ENCODE data around the gene CPPED1.
"Not testable (repeated sequence)": the region's sequence is repeated elsewhere in the genome, so short reads cannot be mapped to it uniquely, and the experiment has no call there.

CPPED1 gene

DNA sequence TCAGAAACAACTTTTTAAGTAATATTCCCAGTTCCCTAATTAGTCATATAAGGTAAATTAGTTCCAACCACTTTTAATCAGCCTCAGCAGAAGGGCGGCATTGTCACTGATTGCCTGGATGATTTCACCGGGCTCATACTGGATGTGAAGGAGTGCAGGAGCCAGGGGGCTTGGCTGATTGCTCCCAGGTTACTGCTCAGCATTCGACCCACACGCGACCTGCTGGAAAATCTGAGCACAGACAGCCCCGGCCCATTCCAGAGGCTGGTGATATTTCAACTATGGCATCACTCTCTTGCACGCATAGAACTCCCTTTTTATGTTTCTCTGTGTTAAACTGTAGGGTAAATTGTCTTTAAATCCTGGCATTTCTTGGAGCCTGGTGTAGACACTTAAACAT lies 34.2 kb downstream of the CPPED1 start:
- Histone ChIP-seq H3K4me1 (ENCODE audit: control insufficient read depth, insufficient read depth, low read length, unreplicated experiment) (no peaks in the 10 kb centered on the region), H3K79me2 (ENCODE audit: control insufficient read depth, insufficient read depth, low read length, unreplicated experiment) (no peaks in the 10 kb centered on the region), H3K4me3 (ENCODE audit: low read depth, low read length) (no peak overlapping the region), H3K36me3 (ENCODE audit: insufficient read depth, low read length) (no peaks in the 10 kb centered on the region), H3K27ac (ENCODE audit: low read depth, low read length) (no peak overlapping the region), H3K27me3 (ENCODE audit: insufficient read depth, low read length) (no peaks in the 10 kb centered on the region), H2AFZ (ENCODE audit: low read length, unreplicated experiment) (no peak overlapping the region)

DNA sequence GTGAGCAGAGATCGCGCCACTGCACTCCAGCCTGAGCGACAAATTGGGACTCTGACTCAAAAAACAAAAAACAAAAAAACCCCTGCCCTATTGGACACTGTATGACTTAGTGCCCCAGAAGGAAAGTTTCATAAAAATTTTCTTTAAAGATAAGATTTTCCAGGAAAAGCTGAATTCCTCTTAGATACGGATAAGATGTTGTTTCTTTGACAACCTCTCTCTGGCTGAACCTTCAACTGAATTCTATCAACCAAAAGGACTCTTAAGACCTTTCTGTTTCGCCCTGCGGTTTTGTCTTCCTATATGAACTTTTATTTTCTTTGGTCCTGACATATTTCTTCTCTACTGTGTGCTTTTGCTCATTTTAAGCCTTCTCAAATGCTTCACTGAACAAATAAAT lies 35.8 kb downstream of the CPPED1 start:
- Histone ChIP-seq H3K27ac (ENCODE audit: low read depth, low read length) (no peak overlapping the region), H3K36me3 (ENCODE audit: insufficient read depth, low read length) (no peaks in the 10 kb centered on the region), H3K4me3 (ENCODE audit: low read depth, low read length) (no peak overlapping the region), H2AFZ (ENCODE audit: low read length, unreplicated experiment) (no peak overlapping the region), H3K4me1 (ENCODE audit: control insufficient read depth, insufficient read depth, low read length, unreplicated experiment) (no peaks in the 10 kb centered on the region), H3K79me2 (ENCODE audit: control insufficient read depth, insufficient read depth, low read length, unreplicated experiment) (no peaks in the 10 kb centered on the region), H3K27me3 (ENCODE audit: insufficient read depth, low read length) (no peaks in the 10 kb centered on the region)

- Histone ChIP-seq H3K36me3 (ENCODE audit: insufficient read depth, low read length) (no peaks in the 10 kb centered on the region), H3K27me3 (ENCODE audit: insufficient read depth, low read length) (no peaks in the 10 kb centered on the region), H3K79me2 (ENCODE audit: control insufficient read depth, insufficient read depth, low read length, unreplicated experiment) (no peaks in the 10 kb centered on the region), H3K27ac (ENCODE audit: low read depth, low read length) (no peak overlapping the region), H3K4me1 (ENCODE audit: control insufficient read depth, insufficient read depth, low read length, unreplicated experiment) (no peaks in the 10 kb centered on the region), H3K4me3 (ENCODE audit: low read depth, low read length) (no peak overlapping the region), H2AFZ (ENCODE audit: low read length, unreplicated experiment) (no peak overlapping the region)
Observed at GRCh38 chr16:12766853-12767252, 36.8 kb downstream of the CPPED1 start.

DNA sequence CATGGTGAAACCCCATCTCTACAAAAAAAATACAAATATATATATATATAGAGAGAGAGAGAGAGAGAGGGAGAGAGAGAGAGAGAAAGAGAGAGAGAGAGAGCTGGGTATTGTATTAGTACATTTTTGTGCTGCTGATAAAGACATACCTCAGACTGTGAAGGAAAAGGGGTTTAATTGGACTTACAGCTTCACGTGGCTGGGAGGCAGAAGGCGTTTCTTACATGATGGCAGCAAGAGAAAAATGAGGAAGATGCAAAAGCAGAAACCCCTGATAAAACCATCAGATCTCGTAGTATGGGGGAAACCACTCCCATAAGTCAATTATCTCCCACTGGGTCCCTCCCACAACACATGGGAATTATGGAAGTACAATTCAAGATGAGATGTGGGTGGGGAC lies 37.5 kb downstream of the CPPED1 start:
- H3K4me1 ChIP-seq (ENCODE audit: control insufficient read depth, insufficient read depth, low read length, unreplicated experiment); H3K4me3 ChIP-seq (ENCODE audit: low read depth, low read length); H3K27me3 ChIP-seq (ENCODE audit: insufficient read depth, low read length); H3K27ac ChIP-seq (ENCODE audit: low read depth, low read length); H2AFZ ChIP-seq (ENCODE audit: low read length, unreplicated experiment); H3K36me3 ChIP-seq (ENCODE audit: insufficient read depth, low read length); H3K79me2 ChIP-seq (ENCODE audit: control insufficient read depth, insufficient read depth, low read length, unreplicated experiment): not testable (repeated sequence)

- H3K36me3 ChIP-seq (ENCODE audit: insufficient read depth, low read length), result no peaks in the 10 kb centered on the region
- no peak overlapping the region for H3K27ac ChIP-seq (ENCODE audit: low read depth, low read length)
- no peak overlapping the region for H3K4me3 ChIP-seq (ENCODE audit: low read depth, low read length)
- no peaks in the 10 kb centered on the region for H3K79me2 ChIP-seq (ENCODE audit: control insufficient read depth, insufficient read depth, low read length, unreplicated experiment)
- H3K27me3 ChIP-seq (ENCODE audit: insufficient read depth, low read length), result no peaks in the 10 kb centered on the region
- no peaks in the 10 kb centered on the region for H3K4me1 ChIP-seq (ENCODE audit: control insufficient read depth, insufficient read depth, low read length, unreplicated experiment)
- no peak overlapping the region for H2AFZ ChIP-seq (ENCODE audit: low read length, unreplicated experiment)
Observed at GRCh38 chr16:12764813-12765488, 38.7 kb downstream of the CPPED1 start.

- Histone ChIP-seq H3K27me3 (ENCODE audit: insufficient read depth, low read length) (no peaks in the 10 kb centered on the region), H2AFZ (ENCODE audit: low read length, unreplicated experiment) (no peak overlapping the region), H3K4me1 (ENCODE audit: control insufficient read depth, insufficient read depth, low read length, unreplicated experiment) (no peaks in the 10 kb centered on the region), H3K4me3 (ENCODE audit: low read depth, low read length) (no peak overlapping the region), H3K36me3 (ENCODE audit: insufficient read depth, low read length) (no peaks in the 10 kb centered on the region), H3K79me2 (ENCODE audit: control insufficient read depth, insufficient read depth, low read length, unreplicated experiment) (no peaks in the 10 kb centered on the region), H3K27ac (ENCODE audit: low read depth, low read length) (no peak overlapping the region)
Observed at GRCh38 chr16:12763517-12763916, 40.2 kb downstream of the CPPED1 start.

- Histone ChIP-seq H3K27ac (ENCODE audit: low read depth, low read length) (no peak overlapping the region), H3K79me2 (ENCODE audit: control insufficient read depth, insufficient read depth, low read length, unreplicated experiment) (no peaks in the 10 kb centered on the region)
Observed at GRCh38 chr16:12760819-12761611, 42.7 kb downstream of the CPPED1 start.

DNA sequence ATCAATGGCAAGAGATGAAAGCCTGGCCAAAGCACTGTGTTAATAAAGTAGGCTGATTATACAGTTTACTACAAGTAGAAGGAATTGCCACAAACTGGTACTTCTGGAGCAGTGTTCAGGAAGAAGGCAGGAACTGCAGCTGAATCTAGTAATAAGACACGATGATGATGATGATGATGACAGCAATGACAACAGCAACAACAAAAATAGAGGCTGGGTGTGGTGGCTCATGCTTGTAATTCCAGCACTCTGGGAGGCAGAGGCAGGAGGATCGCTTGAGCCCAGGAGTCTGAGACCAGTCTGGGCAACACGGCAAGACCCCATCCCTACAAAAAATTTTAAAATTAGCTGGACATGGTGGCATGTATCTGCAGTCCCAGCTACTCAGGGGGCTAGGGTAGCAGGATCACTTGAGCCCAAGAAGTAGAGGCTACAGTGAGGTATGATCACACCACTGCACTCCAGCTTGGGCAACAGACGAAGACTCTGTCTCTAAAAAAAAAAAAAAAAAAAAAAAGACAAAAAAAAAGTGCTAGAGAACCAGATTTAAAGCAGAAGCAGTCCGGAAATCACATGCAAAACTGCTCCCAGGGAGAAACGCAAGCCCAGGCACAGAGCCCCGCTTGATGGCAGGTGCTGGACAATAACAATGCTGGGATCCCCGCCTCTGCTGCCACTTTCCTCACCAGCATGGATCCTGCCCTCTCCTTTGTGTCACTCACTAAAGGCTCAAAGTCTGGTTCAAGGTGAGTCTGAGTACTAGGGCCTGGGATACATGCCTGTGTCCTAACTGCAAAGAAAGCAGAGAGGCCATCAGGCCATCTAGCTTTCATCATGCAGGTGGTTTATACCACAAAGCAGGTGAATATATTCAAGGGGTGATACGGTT lies 44.8 kb downstream of the CPPED1 start:
- no peaks in the 10 kb centered on the region for H3K27me3 ChIP-seq (ENCODE audit: insufficient read depth, low read length)
- H3K4me1 ChIP-seq (ENCODE audit: control insufficient read depth, insufficient read depth, low read length, unreplicated experiment), result peaks cover 6% of the 10 kb centered on the region
- H3K27ac ChIP-seq (ENCODE audit: low read depth, low read length), result no peak overlapping the region
- H3K79me2 ChIP-seq (ENCODE audit: control insufficient read depth, insufficient read depth, low read length, unreplicated experiment), result no peaks in the 10 kb centered on the region
- H3K4me3 ChIP-seq (ENCODE audit: low read depth, low read length), result no peak overlapping the region
- no peaks in the 10 kb centered on the region for H3K36me3 ChIP-seq (ENCODE audit: insufficient read depth, low read length)
- no peak overlapping the region for H2AFZ ChIP-seq (ENCODE audit: low read length, unreplicated experiment)

More at GRCh38 chr16:12760819-12761611, 42.7 kb downstream of the CPPED1 start:
- Histone ChIP-seq H3K36me3 (ENCODE audit: insufficient read depth, low read length) (no peaks in the 10 kb centered on the region), H3K4me3 (ENCODE audit: low read depth, low read length) (no peak overlapping the region), H3K27me3 (ENCODE audit: insufficient read depth, low read length) (no peaks in the 10 kb centered on the region), H3K4me1 (ENCODE audit: control insufficient read depth, insufficient read depth, low read length, unreplicated experiment) (no peaks in the 10 kb centered on the region), H2AFZ (ENCODE audit: low read length, unreplicated experiment) (no peak overlapping the region)

DNA sequence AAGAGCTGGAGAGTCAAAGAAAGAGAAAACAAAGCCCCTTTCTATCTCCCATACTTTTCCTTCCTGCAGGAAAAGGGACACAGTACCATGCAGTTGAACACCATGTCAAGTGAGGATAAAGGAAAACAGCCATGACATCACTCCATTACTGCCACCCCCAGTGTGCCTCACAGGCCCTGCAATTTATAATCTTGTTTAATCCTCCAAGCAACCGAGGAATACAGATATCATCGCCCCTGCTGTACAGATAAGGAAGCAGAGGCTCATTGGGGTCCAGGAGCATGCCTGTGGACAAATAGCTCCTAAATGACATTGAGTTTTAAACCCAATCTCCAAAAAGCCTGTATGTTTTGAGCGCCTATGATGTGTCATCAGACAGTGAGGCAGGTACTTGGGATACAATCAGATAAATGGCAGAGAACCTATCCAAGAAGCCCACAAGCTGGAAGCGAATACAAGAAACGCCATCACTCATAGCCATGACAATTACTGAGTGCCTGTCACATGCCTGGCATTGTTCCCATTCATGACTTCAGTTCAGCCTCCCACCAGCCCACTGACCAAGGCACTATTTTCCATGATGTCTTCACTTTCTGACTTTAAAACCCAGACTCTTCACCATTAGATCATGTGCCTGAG lies 45.5 kb downstream of the CPPED1 start:
- no peaks in the 10 kb centered on the region for H3K27me3 ChIP-seq (ENCODE audit: insufficient read depth, low read length)
- no peak overlapping the region for H2AFZ ChIP-seq (ENCODE audit: low read length, unreplicated experiment)
- no peak overlapping the region for H3K4me3 ChIP-seq (ENCODE audit: low read depth, low read length)
- peaks cover 8% of the 10 kb centered on the region for H3K4me1 ChIP-seq (ENCODE audit: control insufficient read depth, insufficient read depth, low read length, unreplicated experiment)
- no peak overlapping the region for H3K27ac ChIP-seq (ENCODE audit: low read depth, low read length)
- H3K79me2 ChIP-seq (ENCODE audit: control insufficient read depth, insufficient read depth, low read length, unreplicated experiment), result no peaks in the 10 kb centered on the region
- no peaks in the 10 kb centered on the region for H3K36me3 ChIP-seq (ENCODE audit: insufficient read depth, low read length)

GRCh38 chr16:12757546-12757945 lies 46.1 kb downstream of the CPPED1 start:
- Histone ChIP-seq H3K79me2 (ENCODE audit: control insufficient read depth, insufficient read depth, low read length, unreplicated experiment) (no peaks in the 10 kb centered on the region), H3K27ac (ENCODE audit: low read depth, low read length) (no peak overlapping the region), H2AFZ (ENCODE audit: low read length, unreplicated experiment) (no peak overlapping the region), H3K4me3 (ENCODE audit: low read depth, low read length) (no peak overlapping the region), H3K27me3 (ENCODE audit: insufficient read depth, low read length) (no peaks in the 10 kb centered on the region), H3K4me1 (ENCODE audit: control insufficient read depth, insufficient read depth, low read length, unreplicated experiment) (peaks cover 8% of the 10 kb centered on the region), H3K36me3 (ENCODE audit: insufficient read depth, low read length) (no peaks in the 10 kb centered on the region)
